GM12872 (cell line): ENCODE data around the gene LIPI.

Source experiments
- TF ChIP-seq, protein P1 (sequence below): IDR thresholded peaks from 3 replicates; pipeline ENCODE4 v1.5.1; 2011; ENCODE audit warnings: low read depth, mild to moderate bottlenecking, low read length, moderate library complexity; ENCODE audit not compliant: insufficient read depth

The LIPI gene

GRCh38 chr21:14115646-14116045, 95.1 kb downstream of the LIPI start:
- TF ChIP-seq, protein P1, sequence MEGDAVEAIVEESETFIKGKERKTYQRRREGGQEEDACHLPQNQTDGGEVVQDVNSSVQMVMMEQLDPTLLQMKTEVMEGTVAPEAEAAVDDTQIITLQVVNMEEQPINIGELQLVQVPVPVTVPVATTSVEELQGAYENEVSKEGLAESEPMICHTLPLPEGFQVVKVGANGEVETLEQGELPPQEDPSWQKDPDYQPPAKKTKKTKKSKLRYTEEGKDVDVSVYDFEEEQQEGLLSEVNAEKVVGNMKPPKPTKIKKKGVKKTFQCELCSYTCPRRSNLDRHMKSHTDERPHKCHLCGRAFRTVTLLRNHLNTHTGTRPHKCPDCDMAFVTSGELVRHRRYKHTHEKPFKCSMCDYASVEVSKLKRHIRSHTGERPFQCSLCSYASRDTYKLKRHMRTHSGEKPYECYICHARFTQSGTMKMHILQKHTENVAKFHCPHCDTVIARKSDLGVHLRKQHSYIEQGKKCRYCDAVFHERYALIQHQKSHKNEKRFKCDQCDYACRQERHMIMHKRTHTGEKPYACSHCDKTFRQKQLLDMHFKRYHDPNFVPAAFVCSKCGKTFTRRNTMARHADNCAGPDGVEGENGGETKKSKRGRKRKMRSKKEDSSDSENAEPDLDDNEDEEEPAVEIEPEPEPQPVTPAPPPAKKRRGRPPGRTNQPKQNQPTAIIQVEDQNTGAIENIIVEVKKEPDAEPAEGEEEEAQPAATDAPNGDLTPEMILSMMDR: no peak

GRCh38 chr21:14114251-14114650, 96.5 kb downstream of the LIPI start:
- TF ChIP-seq, protein P1: no peak

GRCh38 chr21:14099570-14099969, 111.2 kb downstream of the LIPI start:
- TF ChIP-seq, protein P1: no peak

- TF ChIP-seq, protein P1: no peak
These were observed 112.8 kb downstream of the LIPI start for GRCh38 chr21:14097881-14098499.

GRCh38 chr21:14096577-14096976, 114.2 kb downstream of the LIPI start:
- TF ChIP-seq, protein P1: no peak

DNA sequence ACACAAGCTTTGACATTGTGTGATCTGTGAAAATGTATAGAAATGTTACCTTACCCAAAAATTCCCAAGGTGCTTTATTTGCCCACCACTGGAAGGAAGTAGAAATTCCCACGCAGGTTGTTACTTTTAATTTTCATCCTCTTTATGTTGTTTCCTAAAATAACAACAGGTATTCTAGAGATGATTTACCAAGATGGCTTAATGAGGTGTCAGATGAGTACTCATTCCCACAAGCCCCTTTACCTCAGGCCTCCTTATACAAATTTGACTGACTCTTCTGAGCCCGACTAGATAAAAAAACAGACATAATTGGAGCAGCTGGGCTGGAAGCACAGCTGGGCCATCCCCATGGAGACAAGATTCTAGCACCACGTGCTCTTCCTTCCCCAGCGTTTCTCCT, 114.6 kb downstream of the LIPI start:
- TF ChIP-seq, protein P1: no peak

DNA sequence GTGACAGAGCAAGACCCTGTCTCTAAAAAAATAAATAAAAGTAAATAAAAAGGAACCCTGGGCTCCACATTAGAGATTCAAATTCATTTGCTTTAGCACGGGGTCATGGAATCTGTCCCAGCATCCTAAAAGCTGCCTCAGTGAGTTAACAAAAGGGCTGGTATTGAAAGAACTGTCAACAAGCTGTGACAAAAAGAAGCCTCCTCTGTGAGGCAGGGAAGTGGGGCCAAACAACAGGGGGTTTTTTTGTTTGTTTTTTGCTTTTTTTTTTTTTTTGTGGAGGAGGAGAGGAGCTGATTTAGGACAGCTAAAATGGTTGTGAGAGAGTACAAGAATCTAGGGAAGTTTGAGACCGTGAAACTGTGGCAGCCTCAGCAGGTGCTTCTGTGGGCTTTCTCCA, 115.7 kb downstream of the LIPI start:
- TF ChIP-seq, protein P1: no peak
